Fibroblast of mammary gland (primary cell): ENCODE measurements around the gene YEATS4.

ENCODE experiments used
- DNase-seq: peaks from one replicate; pipeline ENCODE4 v3.0.0-alpha.2; 2010; ENCODE audit warnings: low read depth
- H3K4me3 ChIP-seq: 2 replicates; pipeline ENCODE4 v1.5.1; 2011; ENCODE audit warnings: low read depth, mild to moderate bottlenecking, low read length, moderate library complexity; ENCODE audit not compliant: control insufficient read depth
- TF ChIP-seq, protein P1 (sequence below): conservative IDR thresholded peaks from 2 replicates; pipeline ENCODE4 v1.5.1; 2011; ENCODE audit warnings: low read depth, low read length, inconsistent platforms; ENCODE audit not compliant: control insufficient read depth, insufficient read depth

The YEATS4 gene

DNA sequence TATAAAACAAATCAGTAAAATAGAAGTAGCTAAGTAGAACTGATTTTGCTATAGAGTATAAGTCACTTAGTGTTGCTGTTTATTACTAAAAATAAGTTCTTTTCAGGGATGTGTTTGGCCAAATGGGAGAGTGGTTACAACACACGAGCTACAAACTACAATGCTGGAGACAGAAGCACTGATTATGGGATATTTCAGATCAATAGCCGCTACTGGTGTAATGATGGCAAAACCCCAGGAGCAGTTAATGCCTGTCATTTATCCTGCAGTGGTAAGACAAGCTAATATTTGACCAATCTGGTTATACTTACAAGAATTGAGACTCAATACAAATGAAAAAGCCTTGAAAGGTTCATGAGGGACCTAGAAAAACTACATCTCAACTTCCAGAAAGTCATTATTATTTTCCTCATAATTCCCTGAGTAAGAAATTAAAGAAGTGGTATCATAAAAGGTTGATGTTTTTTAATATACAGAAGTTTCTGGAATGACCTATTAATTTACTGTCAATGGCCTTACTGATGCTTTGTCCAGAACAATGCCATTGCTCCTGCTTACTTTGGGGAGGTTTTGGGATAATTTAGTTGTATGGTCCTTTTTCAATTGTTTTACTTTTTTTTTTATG is 9.4 kb upstream of the YEATS4 start:
- no peak for DNase-seq
- TF ChIP-seq, protein P1, sequence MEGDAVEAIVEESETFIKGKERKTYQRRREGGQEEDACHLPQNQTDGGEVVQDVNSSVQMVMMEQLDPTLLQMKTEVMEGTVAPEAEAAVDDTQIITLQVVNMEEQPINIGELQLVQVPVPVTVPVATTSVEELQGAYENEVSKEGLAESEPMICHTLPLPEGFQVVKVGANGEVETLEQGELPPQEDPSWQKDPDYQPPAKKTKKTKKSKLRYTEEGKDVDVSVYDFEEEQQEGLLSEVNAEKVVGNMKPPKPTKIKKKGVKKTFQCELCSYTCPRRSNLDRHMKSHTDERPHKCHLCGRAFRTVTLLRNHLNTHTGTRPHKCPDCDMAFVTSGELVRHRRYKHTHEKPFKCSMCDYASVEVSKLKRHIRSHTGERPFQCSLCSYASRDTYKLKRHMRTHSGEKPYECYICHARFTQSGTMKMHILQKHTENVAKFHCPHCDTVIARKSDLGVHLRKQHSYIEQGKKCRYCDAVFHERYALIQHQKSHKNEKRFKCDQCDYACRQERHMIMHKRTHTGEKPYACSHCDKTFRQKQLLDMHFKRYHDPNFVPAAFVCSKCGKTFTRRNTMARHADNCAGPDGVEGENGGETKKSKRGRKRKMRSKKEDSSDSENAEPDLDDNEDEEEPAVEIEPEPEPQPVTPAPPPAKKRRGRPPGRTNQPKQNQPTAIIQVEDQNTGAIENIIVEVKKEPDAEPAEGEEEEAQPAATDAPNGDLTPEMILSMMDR = no peak
- H3K4me3 ChIP-seq = no peak overlapping the region

DNA sequence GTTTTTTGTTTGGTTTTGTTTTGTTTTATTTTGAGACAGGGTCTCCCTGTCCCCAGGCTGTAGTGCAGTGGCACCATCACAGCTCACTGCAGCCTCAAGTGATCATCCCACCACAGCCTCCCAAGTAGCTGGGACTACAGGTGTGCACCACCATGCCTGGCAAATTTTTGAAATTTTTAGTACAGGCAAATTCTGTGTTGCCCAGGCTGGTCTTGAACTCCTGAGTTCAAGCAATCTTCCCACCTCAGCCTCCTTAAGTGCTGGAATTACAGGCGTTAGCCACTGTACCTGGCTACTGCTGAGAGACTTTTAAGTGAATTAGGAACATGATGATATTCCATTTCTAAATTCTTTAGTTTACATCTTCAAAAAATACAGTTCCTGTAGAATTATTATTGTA is 8.8 kb upstream of the YEATS4 start:
- TF ChIP-seq, protein P1 = no peak
- no peak overlapping the region for H3K4me3 ChIP-seq
- DNase-seq = no peak

DNA sequence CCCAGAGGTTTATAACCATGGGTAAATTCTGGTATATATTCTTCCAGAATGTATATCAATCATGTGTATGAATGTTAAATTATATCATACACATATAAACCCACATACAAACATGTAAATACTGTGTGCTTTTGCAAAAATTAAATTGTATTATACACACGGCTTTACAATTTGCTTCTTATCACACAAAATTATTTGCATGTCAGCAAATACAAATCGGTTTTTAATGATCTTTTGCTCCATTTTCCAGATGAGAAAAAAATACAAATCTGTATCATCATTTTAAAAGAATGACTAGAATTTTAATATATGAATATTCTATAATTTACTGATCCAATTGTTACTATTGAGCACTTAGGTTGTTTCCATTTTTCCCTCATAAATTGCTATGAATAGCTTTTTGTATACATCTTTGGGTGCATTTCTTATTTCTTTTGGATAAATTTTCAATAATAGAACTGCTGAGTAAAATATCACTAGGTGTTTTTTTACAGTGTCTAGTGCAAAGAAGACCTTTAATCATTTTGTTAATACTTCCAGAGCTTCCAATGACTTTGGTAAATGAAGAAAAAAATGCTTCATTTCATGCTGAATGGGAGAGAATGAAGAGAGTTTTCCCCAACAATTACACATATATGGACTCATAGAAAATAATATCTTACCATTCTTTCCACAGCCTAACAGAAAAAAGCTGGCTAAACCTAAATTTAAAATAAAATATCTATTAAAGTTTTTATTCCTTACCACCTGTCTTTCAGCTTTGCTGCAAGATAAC is 7.9 kb upstream of the YEATS4 start:
- TF ChIP-seq, protein P1 = no peak
- no peak overlapping the region for H3K4me3 ChIP-seq
- DNase-seq = no peak

DNA sequence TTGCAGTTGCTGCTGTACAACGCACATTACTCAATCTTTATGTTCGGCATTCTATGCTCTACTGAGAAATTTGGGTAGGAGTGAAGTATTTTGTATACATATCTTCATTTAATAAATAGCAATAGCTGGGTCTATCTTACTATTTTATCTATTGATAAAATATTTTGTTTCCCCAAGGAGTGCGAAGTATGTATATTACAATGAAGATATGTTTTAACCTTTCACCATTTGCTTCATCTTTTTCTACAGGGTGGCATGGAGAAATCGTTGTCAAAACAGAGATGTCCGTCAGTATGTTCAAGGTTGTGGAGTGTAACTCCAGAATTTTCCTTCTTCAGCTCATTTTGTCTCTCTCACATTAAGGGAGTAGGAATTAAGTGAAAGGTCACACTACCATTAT is 6.6 kb upstream of the YEATS4 start:
- no peak for DNase-seq
- H3K4me3 ChIP-seq = no peak overlapping the region
- TF ChIP-seq, protein P1 = no peak

DNA sequence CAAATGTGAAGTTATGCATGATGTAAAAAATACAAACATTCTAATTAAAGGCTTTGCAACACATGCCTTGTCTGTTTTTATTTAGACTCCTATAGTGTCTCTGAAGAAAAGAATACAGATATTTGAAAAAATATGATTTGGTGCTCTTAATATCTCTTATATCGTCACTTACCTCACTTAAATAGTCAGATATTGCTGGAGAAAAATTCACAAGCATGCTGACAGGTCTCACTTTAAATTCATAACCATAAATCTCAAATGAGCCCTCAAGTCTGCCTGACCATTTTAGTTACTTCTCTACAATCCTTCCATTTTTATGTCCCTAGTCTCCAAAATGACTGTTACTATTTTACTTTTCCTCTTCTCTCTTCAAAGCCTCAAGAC is 5.4 kb upstream of the YEATS4 start:
- no peak for DNase-seq
- no peak overlapping the region for H3K4me3 ChIP-seq

DNA sequence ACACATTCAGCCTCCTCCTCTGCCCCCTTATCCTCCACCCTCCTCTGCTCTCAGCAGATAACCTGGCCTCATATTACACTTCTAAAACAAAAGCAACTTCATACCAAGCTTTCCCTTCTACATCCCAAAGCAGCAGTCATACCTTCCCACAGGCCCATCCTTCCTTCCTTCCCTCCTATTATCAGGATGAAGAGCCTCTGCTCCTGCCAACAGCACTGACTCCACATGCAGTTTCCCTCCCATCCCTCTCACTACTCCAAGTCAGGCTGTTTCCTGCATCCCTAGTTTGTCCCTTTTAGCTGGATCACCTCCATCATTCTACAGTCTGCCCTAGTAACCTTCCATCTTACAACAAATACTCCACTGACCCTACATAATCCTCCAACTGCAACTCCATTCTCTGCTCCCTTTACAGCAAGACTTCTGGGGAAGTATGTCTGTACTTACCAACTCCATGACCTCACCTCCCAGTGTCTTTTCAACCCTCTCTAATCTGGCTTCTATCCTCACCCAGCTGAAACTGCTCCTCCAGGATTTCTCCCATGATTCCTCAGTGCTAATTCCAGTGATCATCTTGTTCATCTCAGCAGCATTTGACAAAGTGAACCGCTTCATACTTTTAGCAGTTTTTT is 4.9 kb upstream of the YEATS4 start:
- no peak for DNase-seq
- H3K4me3 ChIP-seq = no peak overlapping the region
- TF ChIP-seq, protein P1 = no peak

More for the DNA sequence above, 5.4 kb upstream of the YEATS4 start:
- TF ChIP-seq, protein P1 = no peak
